Breast epithelium (tissue), 4 donors: ENCODE measurements around the gene ALDH8A1. TPM values are rescaled to one million over a fixed set of nuclear protein-coding genes. Genes with fewer than 3 reads are reported as not detected.

Experiments used
- DNase-seq, 2 donors: peaks; one replicate each; pipeline ENCODE4 v3.0.0-alpha.2; 2019; ENCODE audit warnings: low spot score in 2 of 2
- H3K27ac ChIP-seq, 2 donors: fragments of 200-600 bp; sonication (generic) in 1 of 2; one replicate each; pipeline ENCODE4 v1.5.1; 2016 to 2019; ENCODE audit warnings: mild to moderate bottlenecking in 1 of 2
- H3K27me3 ChIP-seq, 2 donors: fragments of 200-600 bp; sonication (generic) in 1 of 2; one replicate each; pipeline versions ENCODE4 v1.5.1 to v1.6.0; 2017 to 2019; ENCODE audit warnings: control low read depth in 1 of 2, mild to moderate bottlenecking in 1 of 2
- H3K36me3 ChIP-seq: fragments of 200-600 bp; one replicate; pipeline ENCODE4 v1.5.1; 2019
- H3K4me1 ChIP-seq, 2 donors: fragments of 200-600 bp; sonication (generic); one replicate each; pipeline ENCODE4 v1.5.1; 2016 to 2019; ENCODE audit warnings: control low read depth in 1 of 2
- H3K4me3 ChIP-seq, 3 donors: fragments of 200-600 bp; sonication (generic); 1 replicate in 2 of 3; 2 replicates in 1 of 3; pipeline ENCODE4 v1.5.1; 2016 to 2019; ENCODE audit warnings: mild to moderate bottlenecking in 3 of 3, moderate library complexity in 2 of 3
- H3K9me3 ChIP-seq, 2 donors: fragments of 200-600 bp; sonication (generic) in 1 of 2; one replicate each; pipeline ENCODE4 v1.5.1; 2016 to 2019; ENCODE audit warnings: control low read depth in 1 of 2
- CTCF ChIP-seq, 3 donors: fragments of 450-650 bp; IDR thresholded peaks; one replicate each; pipeline ENCODE4 v1.5.1; 2016 to 2017; ENCODE audit warnings: antibody characterized with exemption in 3 of 3, mild to moderate bottlenecking in 3 of 3, moderate library complexity in 3 of 3
- POLR2A ChIP-seq: fragments of 450-650 bp; IDR thresholded peaks from one replicate; pipeline ENCODE4 v1.6.1; 2016; ENCODE audit warnings: antibody characterized with exemption, mild to moderate bottlenecking, moderate library complexity
- POLR2AphosphoS5 ChIP-seq, 3 donors: sonication (generic); formaldehyde crosslinking; IDR thresholded peaks; one replicate each; pipeline ENCODE4 v1.6.1; 2017; ENCODE audit warnings: antibody characterized with exemption in 3 of 3
- intact Hi-C: fragments of 100-400 bp; cut with DNase I; formaldehyde crosslinking; loops from one replicate; pipeline ENCODE4 v1.15.1; 2023; ENCODE audit warnings: low total_unique reads
- total RNA-seq, 3 donors: library from RNA; depleted of rRNA; stranded (reverse); fragments of >200 nt; gene quantifications; one replicate each; pipeline ENCODE4 v1.1.0, GENCODE V29; 2016

ALDH8A1 gene
- total RNA-seq, 3 donors from 2014 or later, result 0.66 to 1.5 (median 0.80) TPM

GRCh38 chr6:134962421-134962820 lies 12.5 kb upstream of the ALDH8A1 start:
- DNase-seq, result no peak

GRCh38 chr6:134961366-134961765 lies 11.5 kb upstream of the ALDH8A1 start:
- no peaks in the 10 kb centered on the region for H3K36me3 ChIP-seq
- intact Hi-C loops, result no loop called here
- no peak for TF ChIP-seq POLR2A
- no peak for TF ChIP-seq POLR2AphosphoS5 (IDR thresholded peaks at IDR 0.05)
- no peak for TF ChIP-seq CTCF (IDR thresholded peaks at IDR 0.05)
- no peak for DNase-seq
- H3K4me1 ChIP-seq, result no peaks in the 10 kb centered on the region
- H3K4me3 ChIP-seq, result no peak overlapping the region
- peaks cover 0 to 19% of the 10 kb centered on the region in 2 donors for H3K9me3 ChIP-seq
- H3K27ac ChIP-seq, result no peak overlapping the region
- no peaks in the 10 kb centered on the region for H3K27me3 ChIP-seq

More at GRCh38 chr6:134962421-134962820, 12.5 kb upstream of the ALDH8A1 start:
- no peaks in the 10 kb centered on the region for H3K4me1 ChIP-seq
- no peak for TF ChIP-seq POLR2AphosphoS5 (IDR thresholded peaks at IDR 0.05)
- no peak for TF ChIP-seq CTCF (IDR thresholded peaks at IDR 0.05)
- no peaks in the 10 kb centered on the region for H3K36me3 ChIP-seq
- no peak overlapping the region for H3K27ac ChIP-seq
- intact Hi-C loops, result no loop called here
- H3K4me3 ChIP-seq, result no peak overlapping the region
- H3K9me3 ChIP-seq, result peaks cover 0 to 19% of the 10 kb centered on the region in 2 donors
- no peaks in the 10 kb centered on the region for H3K27me3 ChIP-seq

- TF ChIP-seq CTCF (IDR thresholded peaks at IDR 0.05) (no peak), POLR2A (no peak), POLR2AphosphoS5 (IDR thresholded peaks at IDR 0.05) (no peak)
- Histone ChIP-seq H3K4me3 (no peak overlapping the region), H3K27ac (no peak overlapping the region), H3K9me3 (peaks cover 0 to 19% of the 10 kb centered on the region in 2 donors), H3K36me3 (no peaks in the 10 kb centered on the region), H3K4me1 (no peaks in the 10 kb centered on the region), H3K27me3 (no peaks in the 10 kb centered on the region)
- DNase-seq, result no peak
- intact Hi-C loops, result no loop called here
These were observed 9.7 kb upstream of the ALDH8A1 start for GRCh38 chr6:134959603-134960002.

- DNase-seq, result no peak
- H3K27me3 ChIP-seq, result no peaks in the 10 kb centered on the region
- intact Hi-C loops, result no loop called here
These were observed 6.8 kb upstream of the ALDH8A1 start for GRCh38 chr6:134956676-134957075.

GRCh38 chr6:134956032-134956431 lies 6.1 kb upstream of the ALDH8A1 start:
- H3K27ac ChIP-seq, result no peak overlapping the region
- H3K27me3 ChIP-seq, result no peaks in the 10 kb centered on the region
- peaks cover 0 to 19% of the 10 kb centered on the region in 2 donors for H3K9me3 ChIP-seq
- intact Hi-C loops, result no loop called here
- no peak overlapping the region for H3K4me3 ChIP-seq
- TF ChIP-seq POLR2A (no peak), CTCF (IDR thresholded peaks at IDR 0.05) (no peak), POLR2AphosphoS5 (IDR thresholded peaks at IDR 0.05) (no peak)
- DNase-seq, result no peak
- no peaks in the 10 kb centered on the region for H3K36me3 ChIP-seq
- no peaks in the 10 kb centered on the region for H3K4me1 ChIP-seq

More at GRCh38 chr6:134956676-134957075, 6.8 kb upstream of the ALDH8A1 start:
- no peak overlapping the region for H3K27ac ChIP-seq
- TF ChIP-seq POLR2AphosphoS5 (IDR thresholded peaks at IDR 0.05) (no peak), CTCF (IDR thresholded peaks at IDR 0.05) (no peak)
- H3K4me1 ChIP-seq, result no peaks in the 10 kb centered on the region
- no peak overlapping the region for H3K4me3 ChIP-seq
- H3K36me3 ChIP-seq, result no peaks in the 10 kb centered on the region
- H3K9me3 ChIP-seq, result peaks cover 0 to 19% of the 10 kb centered on the region in 2 donors
